ENCODE measurements around the gene CCDC167.

The CCDC167 gene

DNA sequence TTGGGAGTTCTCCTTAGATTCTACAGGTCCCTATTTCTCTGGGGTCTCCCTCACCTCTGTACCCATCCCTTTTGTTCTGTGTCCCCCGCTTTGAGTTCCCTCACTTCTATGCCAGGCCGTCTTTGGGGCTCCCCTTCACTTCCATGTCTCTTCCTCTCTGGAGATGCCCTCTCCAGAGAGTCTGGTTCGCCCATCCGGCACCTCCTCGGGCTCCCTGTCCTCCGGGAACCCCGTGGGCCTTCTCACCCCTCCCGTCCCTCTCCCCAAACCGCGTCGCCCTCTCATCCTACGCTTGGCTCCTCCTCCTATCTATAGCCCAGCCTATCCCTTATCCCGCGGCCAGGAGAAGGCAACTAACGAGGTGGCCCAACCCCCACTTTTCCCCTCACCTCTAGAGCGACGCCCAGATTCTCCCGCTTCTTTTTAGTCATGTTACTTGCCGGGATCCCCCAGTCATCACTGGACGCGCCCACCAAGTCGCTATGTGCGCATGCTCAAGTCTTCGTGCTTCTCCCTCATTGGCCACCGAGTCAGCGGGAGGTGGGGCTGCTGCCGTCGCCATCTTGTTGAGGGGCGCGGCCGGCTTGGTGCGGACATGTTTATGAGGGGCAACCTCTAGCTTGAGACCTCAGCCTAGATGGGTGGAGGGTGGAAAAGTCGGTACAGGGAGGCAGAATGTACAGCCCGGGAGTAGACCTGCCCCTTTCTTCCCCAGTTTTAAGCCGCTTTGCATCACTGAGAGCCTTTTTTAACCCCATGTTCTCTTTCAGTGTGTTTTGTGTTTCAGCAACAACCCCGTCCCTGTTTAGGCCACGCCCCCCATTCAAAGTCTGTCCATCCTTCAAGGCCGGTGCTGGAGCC is at the start of gene CCDC167:
Gene CCDC167, minus strand, starts transcription at position 461 of the 861 bp plus-strand sequence. Its CDS starts 30 bp downstream, at position 431.
- DNase-seq = peak; percentile 78

DNA sequence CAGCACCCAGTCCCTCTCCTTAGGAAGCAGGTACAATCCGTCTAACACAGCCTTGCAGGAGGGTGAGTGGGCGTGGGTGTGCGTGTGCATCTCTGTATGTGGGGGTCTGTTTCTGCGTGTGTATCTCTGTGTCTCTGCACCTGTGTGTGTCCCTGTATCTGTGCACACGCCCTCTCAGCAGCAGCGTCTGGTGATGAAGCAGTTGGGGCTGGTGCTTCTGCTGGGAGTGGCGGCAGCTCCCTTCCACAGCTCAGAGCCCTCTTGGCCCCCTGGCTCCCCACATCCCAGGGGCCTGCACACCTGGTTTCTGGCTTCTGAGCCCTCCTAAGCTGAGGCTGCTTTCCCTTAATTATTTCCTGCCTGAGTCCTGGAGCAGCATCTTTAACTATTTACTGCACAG is 49.5 kb upstream of the CCDC167 start:
- no peak for DNase-seq

DNA sequence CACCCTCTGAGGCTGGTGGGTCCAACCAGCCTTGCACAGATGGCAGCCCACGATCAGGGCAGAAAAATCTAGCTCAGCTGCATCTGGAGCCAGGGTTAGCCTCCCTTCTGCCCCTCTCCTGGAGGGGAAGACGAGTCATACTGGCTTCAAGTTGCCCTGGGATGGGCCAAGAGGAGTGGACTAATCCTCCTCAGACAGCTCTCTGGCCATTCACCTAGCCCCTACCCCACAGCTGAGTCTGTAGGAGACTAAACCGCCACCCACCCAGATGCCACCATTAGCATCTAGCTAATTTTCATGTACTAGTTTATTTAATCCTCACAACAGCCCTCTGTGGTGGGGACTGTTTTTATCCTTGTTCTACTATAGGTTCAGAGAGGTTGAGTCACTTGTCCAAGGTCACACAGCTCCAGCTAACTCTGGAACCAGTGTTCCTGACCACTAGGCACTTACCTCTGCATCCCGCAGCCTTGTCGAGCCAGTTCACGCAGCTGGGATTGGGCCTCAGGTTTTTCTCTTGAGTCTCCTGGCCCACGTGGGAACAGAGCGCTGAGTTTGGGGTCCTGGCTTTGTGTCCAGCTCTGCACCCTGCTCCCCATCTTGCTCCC is 48.5 kb upstream of the CCDC167 start:
- DNase-seq = no peak

DNA sequence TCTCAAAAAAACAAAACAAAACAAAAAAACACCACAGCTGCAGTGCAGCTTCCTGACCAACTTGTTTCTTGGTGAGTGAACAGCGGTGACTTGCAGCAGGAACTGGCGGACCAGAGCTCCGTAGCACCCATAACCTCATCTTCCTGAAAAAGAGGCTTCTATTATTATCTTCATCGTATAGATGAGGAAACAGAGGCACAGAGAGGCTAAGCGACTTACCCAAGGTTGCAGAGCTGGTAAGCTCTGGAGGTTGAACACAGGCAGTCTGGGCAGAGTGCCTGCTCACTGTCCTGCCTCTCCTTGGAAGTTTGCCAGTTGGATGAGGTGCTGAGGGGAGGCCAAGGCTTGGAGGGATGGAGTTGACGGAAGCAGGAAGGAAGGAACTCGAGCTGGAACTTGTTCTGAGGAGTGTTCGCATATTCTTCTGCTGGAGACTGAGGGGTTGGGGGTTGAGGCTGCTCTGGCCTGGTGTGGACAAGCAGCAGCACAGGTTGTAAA is 47.9 kb upstream of the CCDC167 start:
- peak; percentile 7 for DNase-seq

DNA sequence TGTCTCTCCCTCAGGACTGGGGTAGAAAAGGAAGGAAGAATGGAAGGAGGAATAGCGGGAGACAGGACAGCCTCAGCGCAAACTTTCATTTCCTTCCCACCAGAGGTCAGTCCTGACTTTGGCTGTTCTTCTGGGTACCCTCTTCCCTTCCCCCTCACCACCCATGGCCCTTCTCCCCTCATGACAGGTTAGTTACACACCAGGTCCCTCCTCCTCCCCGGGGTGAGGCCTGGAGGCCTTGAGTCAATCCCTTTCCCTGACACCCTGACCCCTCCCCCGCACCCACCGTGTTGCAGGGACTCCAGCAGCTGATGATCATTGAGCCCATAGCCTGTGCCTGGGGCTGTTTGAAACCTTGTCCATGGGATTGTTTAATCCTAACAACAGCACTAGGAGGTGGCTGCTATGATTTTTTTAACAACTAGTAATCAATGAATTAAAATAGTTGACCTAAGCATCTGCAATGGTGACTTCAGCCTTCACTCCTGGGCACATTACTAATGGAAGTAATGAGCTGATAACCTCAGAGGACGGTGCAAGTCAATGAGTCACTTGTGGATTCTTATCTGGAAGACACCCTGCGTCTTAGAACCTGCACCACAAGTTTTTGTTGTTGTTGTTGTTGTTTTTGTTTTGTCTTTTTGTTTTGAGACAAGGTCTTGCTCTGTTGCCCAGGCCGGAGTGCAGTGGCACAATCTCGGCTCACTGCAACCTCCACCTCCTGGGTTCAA is 46.6 kb upstream of the CCDC167 start:
- no peak for DNase-seq

DNA sequence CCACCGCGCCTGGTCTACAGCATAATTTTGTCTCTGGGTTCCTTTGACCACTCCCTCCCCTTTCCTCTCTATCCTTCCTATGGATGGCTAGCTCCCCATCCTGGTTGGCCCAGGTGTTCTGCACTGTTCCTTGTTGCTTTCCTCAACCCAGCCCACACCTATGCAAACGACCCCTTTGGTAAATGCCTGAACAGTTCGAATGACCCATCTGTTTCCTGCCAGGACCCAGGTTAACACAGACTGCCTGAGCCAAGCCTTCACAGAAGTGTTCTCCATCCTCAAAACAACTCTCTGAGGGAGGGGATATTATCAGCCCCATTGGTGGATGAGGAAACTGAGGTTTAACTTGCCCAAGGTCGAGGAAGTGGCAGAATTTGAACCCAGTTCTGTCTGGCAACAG is 44.8 kb upstream of the CCDC167 start:
- DNase-seq = no peak

DNA sequence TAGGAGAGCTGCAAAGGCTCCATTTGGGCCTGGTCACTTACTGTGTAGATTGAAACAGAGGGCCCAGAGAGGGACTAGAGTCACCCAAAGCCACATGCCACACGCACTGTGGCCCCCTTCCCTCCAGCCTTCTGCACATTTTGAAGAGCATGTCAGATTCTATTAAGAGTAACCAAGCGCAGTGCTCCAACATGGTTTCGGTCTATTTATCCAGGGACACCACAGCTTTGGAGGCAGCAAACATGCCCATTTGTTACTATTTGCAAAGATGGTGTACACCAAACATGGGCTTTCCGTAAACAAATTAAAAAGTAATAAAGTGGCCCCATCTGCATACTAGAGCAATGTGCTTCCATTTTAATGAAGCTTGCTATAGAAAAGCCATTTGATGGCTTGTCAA is 43.7 kb upstream of the CCDC167 start:
- no peak for DNase-seq

DNA sequence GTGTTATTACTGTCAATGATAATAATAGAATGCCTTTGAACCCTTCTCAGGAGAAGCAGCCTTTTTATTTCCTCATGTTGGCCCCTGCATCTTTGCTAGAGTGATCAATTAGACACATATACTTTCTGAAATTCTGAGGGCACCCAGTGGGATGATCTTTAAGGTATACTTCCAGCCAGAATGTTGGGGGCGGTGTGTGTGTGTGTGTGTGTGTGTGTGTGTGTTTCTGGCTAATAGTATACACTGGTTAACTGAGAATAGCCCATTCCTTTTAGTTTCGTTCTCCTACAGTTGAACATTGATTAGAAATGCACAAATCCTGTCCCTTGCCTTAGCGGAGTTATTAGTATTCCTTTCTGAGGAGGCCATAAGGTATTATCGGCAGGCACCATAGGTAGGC is 41.7 kb upstream of the CCDC167 start:
- DNase-seq = no peak

DNA sequence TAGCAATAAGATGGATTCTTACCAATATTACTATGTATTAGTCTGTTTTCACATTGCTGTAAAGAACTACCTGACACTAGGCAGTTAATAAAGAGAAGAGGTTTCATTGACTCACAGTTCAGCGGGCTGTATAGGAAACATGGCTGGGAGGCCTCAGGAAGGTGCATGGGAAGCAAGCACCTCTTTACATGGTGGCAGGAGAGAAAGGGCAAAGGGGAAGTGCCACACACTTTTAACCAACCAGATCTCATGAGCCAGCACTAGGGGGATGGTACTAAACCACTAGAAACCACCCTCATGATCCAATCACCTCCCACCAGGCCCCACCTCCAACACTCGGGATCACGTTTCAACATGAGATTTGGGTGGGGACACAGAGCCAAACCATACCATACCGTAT is 40.7 kb upstream of the CCDC167 start:
- no peak for DNase-seq

DNA sequence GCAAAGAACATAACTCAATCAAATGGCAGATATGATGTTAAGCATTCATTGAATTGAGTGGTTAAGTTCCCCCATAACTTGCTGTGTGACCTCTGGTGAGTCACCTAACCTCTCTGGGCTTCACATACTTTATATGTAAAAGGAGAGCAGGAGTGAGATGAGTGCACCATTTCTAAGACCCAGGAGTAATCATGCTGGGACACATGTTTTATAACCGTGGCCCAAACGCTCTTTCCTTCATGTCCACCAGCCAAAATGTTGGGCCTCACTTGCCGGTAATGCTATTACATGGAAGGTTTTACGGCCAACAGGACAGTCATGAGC is 40.3 kb upstream of the CCDC167 start:
- DNase-seq = no peak

DNA sequence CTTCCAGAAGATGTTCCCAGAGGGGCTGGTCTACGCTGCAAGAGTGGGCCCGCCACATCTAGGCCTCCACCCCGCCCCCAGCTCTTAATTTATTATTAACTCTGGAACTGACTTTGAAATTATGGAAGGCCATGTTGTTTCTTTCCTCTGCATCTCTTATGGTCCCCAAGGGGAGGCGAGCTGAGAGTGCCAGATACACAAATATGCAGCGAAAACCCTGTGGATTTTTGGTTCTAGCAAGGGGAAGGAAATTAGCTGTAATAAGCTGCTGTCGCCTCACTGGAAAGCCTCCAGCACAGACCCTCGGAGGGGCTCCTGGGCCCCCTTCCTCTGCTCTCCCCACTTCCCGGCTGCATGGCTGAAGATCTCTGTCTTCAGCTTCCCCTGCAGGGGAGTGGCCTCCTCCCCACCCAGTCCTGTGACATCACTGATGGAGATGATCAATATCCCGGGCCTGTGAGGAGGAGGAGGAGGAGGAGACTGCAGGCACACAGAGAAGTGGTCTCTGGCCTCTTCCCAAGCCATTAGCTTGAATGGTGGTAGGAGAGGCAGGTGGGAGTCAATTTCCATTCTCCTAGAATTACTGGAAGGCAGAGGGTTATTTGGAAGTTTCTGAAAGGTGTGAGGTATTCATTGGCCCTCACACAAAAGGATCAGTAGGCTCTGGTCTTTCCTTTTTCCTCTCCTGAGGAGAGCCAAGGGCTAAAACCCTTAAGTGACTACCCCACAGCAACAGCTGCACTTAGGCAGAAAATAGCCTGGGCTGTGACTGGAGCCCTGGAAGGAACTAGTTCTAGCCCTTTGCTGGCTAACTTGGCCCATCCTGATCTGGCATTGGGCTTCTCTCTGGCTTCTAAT is 39.7 kb upstream of the CCDC167 start:
- DNase-seq = no peak

DNA sequence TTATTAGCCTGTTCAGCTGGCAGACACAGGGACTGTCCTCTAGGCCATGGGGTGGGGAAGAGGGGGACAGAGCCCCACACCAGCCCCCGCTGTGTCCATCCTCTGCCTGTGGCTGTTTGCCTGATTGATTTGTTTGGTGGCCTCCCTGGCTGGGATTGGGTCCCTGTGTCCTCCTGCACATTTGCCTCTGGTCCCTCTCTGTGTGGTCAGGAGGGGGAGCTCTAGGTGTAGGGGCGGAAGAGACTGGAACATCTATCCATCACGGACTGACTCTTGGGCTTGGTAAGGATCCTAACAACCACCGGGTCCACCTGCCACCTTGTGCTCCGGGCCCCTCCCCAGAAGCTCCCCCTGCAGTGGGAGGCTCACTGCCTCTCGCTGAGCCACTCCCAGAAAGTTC is 38.4 kb upstream of the CCDC167 start:
- DNase-seq = no peak

DNA sequence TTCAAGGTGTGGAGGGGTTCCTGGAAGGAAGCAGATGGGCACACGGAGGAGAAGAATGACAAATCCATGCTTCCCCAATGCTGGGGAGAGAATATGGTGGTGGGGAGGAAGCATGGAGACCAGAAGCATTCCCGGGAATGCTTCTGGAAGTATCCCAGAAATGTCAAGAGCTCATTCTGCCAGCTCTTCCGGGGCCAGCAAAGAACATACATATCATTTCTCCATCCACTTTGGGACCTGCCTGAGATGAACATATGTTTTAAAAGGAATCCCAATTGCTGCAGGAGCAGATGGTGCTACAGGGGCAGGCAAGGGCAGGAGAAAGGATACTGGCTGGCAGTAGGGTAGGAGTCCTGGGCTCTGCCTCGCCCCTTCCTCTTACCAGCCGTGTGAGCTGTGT is 37.9 kb upstream of the CCDC167 start:
- no peak for DNase-seq

DNA sequence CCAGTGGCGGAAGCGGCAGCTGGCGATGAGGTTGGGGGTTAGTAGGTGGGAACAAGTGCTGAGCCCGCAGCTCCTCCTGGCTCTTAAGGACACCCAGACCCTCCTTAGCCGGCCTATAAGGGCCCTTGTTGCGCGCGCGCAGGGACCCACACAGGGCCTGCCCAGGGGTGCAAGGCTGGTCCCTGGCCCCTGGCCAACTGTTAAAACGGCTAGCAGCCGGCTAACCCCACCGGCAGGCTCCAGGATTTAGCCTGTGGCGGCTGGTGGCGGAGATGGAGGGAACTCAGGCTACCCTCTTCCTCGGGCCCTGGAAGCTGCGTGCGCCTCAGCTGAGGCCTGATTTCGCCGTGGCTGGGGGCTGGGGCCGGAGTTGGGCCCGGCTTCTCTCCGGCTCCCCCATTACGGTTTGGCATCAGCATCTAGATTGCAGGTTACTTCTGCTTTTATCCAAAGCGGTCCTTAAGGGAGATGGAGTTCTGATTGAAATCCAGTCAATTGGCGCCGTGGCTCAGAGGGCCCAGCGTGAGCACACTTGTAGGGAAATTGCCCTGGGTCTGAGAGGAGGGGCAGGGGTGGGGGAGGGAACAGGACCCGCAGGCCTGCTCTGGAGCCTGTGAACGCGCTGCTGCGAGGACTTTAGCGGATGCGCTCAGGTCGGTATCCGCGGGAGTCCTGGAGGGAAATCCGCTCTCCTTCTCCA is 36.9 kb upstream of the CCDC167 start:
- DNase-seq = no peak

DNA sequence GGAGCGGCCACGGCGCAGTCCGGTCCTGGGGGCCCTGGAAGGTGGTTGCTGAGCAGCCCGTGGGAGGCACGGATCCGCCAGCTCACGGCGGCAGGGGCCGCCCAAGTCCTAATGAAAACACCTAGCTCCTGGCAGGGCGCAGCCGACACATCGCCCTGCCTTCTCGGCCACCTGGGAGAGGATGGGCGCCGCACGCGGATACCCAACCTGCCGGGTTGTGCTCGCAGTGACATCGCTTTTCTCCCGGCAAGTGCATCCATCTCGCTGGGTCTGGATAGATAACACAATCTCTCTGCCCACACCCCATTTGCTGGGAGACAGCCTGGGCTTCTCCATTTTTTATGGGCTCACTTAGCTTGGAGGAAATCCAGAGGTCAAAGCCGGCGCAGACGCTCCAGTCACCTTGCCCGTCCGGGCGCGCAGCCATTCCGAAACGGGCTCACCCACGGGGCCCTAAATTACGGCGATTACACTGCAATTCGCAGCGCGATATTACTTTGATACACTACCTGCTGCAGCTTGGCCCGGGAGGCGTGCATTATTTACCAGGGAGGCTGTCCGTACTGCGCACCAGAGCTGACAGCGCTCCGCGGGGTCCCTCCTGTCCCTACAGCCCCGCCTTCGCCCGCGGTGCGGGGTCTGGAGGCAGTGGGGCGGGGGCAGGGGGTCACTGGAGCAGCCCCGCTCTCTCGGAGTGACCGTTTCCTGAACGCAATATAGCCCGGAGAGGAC is 36.2 kb upstream of the CCDC167 start:
- DNase-seq = no peak

DNA sequence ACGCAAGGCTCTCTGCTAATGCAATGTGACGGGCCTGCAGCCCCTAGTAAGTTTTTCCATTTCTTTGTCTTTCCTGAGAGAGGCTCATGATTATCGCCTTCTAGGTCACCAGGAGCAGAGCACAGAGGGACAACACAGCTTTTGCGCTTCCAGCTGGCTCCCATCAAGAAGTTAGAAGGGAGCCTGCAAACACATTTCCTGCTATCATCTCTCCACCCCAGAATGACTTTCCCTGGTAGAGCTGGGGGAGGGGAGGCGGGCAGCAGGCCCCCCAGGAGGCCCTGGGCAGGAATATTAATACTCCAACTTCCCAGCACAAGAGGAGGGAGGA is 35.7 kb upstream of the CCDC167 start:
- DNase-seq = no peak

DNA sequence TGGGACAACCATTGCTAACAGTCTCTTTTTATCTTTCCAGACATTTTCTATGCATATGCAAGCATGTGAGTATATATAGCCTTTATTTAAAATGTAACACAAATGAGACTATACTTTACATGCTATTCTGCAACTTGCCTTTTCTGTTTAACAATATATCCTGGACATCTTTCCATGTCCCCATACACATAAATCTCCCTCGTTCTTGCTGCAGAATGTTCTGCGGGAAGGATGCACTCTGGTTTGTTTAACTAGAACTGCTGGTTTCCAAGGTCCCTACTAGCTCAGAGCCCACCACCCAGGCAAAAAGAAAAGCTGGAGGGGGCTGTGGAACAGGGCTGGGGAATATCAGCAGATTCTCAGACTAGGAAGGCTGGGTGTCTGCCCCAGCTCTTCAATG is 35.2 kb upstream of the CCDC167 start:
- DNase-seq = no peak

DNA sequence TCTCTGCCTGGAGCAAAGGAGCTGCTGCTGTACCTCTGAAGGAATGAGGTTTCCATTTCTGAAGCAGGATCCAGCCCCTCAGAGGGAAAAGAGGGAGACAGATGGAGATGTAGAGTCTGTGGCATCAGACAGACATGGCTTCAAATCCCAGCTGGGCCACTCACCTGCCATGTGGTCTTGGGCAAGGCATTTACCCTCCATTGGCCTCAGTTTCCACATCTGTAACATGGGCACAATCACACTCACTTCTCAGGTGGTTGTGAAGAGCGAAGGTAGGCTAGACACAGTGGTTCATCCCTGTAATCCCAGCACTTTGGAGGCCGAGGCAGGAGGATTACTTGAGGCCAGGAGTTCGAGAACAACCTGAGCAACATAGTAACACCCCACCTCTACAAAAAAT is 32.4 kb upstream of the CCDC167 start:
- no peak for DNase-seq

DNA sequence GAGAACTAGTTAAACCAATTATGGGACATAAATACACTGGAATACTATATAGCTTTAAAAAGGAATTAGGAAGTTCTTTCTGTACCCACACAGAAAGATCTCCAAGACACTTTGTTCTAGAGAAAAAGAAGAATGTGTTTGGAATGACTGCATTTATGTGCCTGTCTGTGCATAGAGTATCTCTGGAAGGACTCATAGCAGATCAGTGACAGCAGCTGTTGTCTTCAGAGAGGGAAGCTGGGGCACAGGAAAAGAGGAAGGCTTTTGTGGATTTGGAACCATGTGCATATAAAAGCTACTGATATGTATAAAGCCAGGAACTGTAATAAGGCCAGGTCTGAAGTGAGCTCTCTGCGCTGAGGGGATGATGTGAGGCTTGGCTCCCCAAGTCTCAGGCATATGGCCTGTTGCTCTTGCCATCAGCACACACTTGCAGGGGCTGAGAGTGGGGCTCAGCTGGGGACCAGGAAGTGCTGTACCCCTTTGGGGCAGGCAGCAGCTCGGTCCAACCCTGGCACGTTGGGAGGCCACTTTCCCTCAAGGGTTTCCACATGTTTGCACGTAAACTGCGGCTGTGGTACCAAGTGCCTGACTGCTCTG is 31.8 kb upstream of the CCDC167 start:
- no peak for DNase-seq

DNA sequence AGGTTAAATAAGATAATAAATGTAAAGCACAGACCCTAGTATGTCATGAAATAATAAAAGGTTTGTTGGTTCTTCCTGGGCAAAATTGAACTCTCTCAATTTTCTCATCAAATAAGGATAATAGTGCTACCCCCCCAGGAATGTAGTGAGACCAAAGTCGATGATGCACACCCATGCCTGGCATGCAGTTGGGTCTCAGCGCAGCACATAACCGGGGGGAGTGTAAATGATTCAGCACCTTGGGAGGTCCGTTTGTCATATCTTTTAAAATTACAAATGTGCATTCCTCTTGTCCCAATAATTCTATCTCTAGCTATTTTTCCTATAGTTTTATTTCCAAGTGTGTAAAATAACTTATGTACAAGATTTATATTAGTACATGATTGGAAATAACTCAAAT is 31.3 kb upstream of the CCDC167 start:
- no peak for DNase-seq

DNA sequence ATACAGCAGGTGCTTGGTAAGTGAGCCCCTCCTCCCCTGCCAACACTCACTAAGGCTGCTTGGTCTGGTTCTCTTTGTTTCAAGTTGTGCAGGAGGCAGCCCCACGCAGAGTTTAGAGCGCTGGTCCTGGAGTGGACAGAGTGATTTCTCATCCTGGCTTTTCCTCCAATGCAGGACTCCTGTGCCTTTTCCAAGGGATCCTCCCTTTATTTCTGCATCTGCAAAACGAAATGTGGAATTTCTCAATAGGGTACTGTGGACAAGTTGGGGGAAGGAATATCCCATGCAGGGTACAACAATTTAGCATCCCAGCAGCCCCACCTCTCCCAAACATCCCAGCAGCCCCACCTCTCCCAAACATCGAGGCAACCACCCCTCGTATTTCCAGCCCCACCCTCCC is 30.6 kb upstream of the CCDC167 start:
- no peak for DNase-seq

Measured in KG1 (cell line).